GM12864 (cell line): ENCODE data around the gene NDFIP2.

ENCODE experiments used
- DNase-seq: peaks from one replicate; pipeline ENCODE4 v3.0.0-alpha.2; 2011; ENCODE audit warnings: low read depth
- H3K4me3 ChIP-seq: 2 replicates; pipeline ENCODE4 v1.5.1; 2011; ENCODE audit warnings: mild to moderate bottlenecking, low read depth, low read length, control low read depth
- CTCF ChIP-seq: IDR thresholded peaks from 2 replicates; pipeline ENCODE4 v1.5.1; 2011; ENCODE audit warnings: low read depth, mild to moderate bottlenecking, moderate library complexity, low read length, control low read depth, inconsistent platforms; ENCODE audit errors: missing control alignments

The NDFIP2 gene

GRCh38 chr13:79512950-79513349, 32.0 kb downstream of the NDFIP2 start:
- TF ChIP-seq CTCF = no peak
- no peak for DNase-seq
- H3K4me3 ChIP-seq = no peak overlapping the region

DNA sequence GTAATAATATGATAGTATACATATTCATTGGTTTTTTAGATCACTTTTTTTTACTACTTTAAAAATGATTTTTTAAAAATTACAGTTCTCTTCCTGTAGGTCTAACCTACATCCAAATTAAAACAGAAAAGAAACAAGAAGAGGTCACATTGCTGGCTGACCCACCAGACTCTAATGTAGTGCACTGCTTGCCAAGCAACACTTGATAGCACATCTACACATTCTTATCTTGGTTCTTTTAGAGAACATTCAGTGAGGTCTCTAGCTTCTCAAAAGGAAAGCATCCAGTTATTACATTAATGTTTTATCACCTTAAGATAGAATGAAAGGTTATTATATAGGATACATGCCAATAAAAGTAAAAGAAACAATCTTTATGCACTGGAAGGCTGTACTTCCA, 35.6 kb downstream of the NDFIP2 start:
- DNase-seq = no peak
- no peak for TF ChIP-seq CTCF
- H3K4me3 ChIP-seq = no peak overlapping the region

GRCh38 chr13:79519255-79519654, 38.3 kb downstream of the NDFIP2 start:
- no peak for DNase-seq
- TF ChIP-seq CTCF = no peak
- no peak overlapping the region for H3K4me3 ChIP-seq

DNA sequence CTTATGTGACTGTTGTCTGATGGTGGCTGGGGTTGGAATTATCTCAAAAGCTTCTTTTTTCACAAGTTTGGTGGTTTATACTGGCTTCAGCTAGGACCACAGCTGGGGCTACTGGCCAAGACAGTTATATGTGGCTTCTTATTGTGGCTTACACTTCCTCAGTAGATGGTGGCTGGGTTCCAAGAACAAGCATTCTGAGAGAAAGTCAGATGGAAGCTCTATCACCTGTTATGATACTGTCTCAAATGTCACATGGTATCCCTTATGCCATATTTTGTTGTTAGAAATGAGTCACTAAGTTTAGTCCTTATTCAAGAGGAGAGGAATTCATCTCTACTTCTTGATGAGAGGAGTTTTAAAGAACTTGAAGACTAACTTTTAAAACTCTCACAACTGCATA, 41.6 kb downstream of the NDFIP2 start:
- DNase-seq = peak; percentile 53
- TF ChIP-seq CTCF = no peak
- no peak overlapping the region for H3K4me3 ChIP-seq

GRCh38 chr13:79525064-79525857, 44.3 kb downstream of the NDFIP2 start:
- no peak for TF ChIP-seq CTCF
- DNase-seq = no peak
- H3K4me3 ChIP-seq = no peak overlapping the region

DNA sequence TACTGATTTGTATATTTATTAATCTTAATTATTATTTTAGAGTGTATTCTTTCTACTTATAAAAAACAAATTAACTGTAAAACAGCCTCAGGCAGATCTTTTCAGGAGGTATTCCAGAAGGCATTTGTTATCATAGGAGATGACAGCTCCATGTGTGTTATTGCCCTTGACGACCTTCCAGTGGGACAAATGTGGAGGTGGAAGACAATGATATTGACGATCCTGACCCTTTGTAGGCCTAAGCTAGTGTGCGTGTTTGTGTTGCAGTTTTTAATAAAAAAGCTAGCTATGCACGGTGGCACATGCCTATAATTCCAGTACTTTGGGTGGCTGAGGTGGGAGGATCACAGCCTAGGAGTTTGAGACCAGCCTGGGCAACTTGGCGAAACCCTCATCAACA, 46.7 kb downstream of the NDFIP2 start:
- H3K4me3 ChIP-seq = no peak overlapping the region
- no peak for TF ChIP-seq CTCF
- DNase-seq = no peak

DNA sequence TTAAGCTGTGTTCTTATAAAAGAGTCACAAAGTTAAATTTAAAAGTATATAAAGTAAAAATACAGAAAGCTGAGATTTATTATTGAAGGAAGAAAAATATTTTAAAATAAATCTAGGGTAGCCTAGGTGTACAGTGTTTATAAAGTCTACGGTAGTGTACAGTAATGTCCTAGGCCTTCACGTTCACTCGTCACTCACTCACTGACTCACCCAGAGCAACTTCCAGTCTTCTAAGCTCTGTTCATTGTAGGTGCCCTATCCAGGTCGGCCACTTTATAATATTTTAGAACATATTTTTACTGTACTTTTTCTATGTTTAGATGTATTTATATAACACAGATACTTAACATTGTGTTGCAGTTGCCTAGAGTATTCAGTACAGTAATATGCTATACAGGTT, 47.4 kb downstream of the NDFIP2 start:
- TF ChIP-seq CTCF = no peak
- no peak for DNase-seq
- no peak overlapping the region for H3K4me3 ChIP-seq
